GM18526 (cell line): ENCODE data around the gene SLC6A20.

ENCODE experiments used
- POLR2A ChIP-seq: IDR thresholded peaks from 3 replicates; pipeline ENCODE4 v1.6.1; 2011; ENCODE audit not compliant: insufficient read length; ENCODE audit errors: extremely low read depth

SLC6A20 gene

GRCh38 chr3:45730409-45731154 is 65.8 kb downstream of the SLC6A20 start:
- no peak for TF ChIP-seq POLR2A

DNA sequence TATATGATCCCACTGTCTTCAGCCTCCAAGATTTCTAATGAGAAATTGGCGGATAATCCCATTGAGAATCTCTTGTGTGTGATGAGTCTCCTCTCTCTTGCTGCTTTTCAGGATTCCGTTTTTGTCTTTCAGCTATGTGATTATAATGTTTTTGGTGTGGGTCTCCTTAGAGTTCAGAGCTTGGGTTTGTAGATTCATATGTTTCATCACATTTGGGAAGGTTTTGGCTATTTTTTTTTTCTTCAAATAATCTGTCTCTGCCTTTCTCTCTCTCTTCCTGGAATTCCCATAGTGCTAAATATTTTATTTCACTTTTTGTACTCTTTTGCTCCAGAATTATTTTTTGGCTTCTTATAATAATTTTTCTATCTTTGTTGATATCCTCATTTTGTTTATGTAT is 66.7 kb downstream of the SLC6A20 start:
- TF ChIP-seq POLR2A: no peak

GRCh38 chr3:45724911-45725310 is 71.4 kb downstream of the SLC6A20 start:
- TF ChIP-seq POLR2A: no peak

DNA sequence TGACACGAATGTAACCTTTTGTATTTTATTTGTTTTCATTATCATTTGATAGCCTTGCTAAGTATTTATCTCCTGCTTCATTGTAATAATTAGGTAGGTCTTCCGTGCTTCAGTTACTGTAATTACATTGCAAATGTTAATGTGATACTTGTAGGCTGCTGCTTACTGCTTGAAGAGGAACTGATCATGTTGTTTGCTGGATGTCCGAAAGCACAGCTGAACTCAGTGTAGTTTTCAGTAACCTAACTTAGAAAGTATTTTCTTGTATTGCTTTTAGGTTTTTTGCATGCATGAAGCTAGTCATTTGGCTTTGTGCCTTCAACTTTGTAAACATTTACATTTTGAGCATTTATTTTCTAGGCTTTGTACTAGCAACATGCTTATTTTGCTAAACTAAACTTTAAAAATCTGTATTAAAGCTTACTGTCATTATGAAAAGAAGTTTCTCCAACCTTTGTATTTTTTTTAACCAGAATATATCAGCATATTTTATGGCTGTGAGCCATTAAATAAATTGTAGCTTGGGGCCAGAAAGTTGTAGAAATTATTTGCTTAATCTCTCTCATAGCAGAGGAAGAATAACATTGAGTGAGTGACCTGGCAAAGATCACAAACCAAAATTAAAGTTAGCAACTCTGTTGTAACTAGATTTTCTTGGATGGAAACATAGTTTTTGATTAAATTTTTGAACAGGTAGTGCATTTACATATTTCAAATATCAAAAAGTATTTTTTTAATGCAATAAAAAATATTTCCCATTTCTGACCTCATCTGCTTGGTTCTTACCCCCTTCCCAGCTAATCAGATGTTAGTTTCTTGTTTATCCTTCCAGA is 76.5 kb downstream of the SLC6A20 start:
- no peak for TF ChIP-seq POLR2A

DNA sequence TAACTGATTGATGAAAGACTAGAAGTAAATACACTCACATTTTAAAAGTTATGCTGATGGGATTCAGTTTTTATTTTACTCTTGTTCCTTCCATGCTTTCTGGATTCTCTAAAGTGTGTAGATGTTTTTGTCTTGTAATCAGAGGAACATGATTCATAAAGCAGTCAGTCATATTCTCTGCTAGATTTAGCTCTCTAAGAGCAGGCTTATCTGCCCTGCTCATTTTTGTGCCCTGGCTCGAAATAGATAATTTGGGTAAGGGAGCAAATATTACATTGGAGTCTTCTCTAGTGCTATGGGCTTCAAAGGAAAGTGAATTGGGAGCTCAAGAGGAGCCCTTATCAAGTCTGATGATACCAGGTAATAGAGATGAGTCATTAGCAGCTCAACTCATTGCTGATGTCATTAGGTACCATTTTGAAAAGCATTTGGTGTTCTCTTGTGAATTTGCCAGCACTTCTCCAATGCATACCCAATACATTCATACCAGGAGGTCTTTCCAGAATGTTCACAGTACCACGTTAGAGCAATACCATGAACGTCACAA is 79.5 kb downstream of the SLC6A20 start:
- TF ChIP-seq POLR2A: no peak

DNA sequence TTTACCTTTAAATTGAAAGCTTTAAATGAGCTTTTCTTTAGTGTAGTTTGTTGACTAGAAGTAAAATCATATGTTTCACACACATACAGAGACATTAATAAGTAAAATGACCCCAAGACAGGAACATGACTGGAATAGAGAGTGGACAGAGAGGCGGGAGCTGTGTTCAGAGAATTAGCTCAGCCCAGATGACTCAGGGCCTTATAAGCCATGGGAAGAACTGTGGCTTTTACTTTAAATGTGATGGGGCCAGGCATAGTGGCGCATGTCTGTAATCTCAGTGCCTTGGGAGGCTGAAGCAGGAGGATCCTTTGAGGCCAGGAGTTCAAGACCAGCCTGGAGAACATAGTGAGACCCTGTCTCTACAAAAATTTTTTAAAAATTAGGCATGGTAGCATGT is 80.4 kb downstream of the SLC6A20 start:
- no peak for TF ChIP-seq POLR2A

DNA sequence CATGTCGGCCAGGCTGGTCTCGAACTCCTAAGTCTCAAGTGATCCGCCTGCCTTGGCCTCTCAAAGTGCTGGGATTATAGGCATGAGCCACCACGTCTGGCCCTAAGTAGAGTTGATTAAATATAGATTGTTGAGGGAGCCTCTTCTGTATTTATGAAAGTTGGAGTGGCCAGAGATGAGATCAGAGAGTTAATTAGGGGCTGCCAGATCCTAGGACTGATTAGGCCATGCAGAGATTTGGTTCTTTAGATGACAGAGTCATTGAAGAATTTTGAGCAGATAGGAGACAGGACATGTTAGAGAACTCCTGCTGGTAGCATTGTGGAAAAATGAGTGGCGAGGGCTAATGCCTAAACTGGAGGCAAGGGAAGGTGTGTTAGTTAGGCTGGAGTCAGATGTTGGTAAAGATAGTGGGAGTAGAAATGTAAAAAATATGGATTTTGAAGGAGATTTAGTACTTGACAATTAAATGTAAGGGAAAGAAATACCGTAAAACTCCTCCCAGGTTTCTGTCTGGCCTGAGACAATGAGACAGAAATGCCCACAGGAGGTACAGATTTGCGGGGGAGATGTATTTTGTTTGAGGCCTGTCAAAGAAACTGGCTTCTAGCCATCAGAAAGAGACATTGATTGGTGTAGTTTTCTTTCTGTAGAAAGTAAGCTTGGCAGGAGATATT is 83.8 kb downstream of the SLC6A20 start:
- TF ChIP-seq POLR2A: no peak

GRCh38 chr3:45711931-45712330 is 84.4 kb downstream of the SLC6A20 start:
- no peak for TF ChIP-seq POLR2A

- no peak for TF ChIP-seq POLR2A
These were observed 90.2 kb downstream of the SLC6A20 start for GRCh38 chr3:45705839-45706808.
